ENCODE data around the gene STXBP6. TPM values are rescaled to one million over a fixed set of nuclear protein-coding genes. Genes with fewer than 3 reads are reported as not detected.

Gene STXBP6
- total and polyA plus RNA-seq, 2 of the 13 experiments (the other 11 are each of a cell fraction or from before 2014, with no cell fraction given) = 35.3 to 42.8 TPM

- TF ChIP-seq ZNF142 (CRISPR knock-in tag; IDR thresholded peaks at IDR 0.05) (no peak), KAT8 (CRISPR knock-in tag; IDR thresholded peaks at IDR 0.05) (no peak), CHCHD3 (CRISPR knock-in tag; IDR thresholded peaks at IDR 0.05) (no peak), CHD2 (IDR thresholded peaks at IDR 0.05; ENCODE audit: low read depth, low read length) (no peak), ZNF83 (CRISPR knock-in tag; IDR thresholded peaks at IDR 0.05; ENCODE audit: borderline replicate concordance) (no peak), SYNCRIP (IDR thresholded peaks at IDR 0.05; ENCODE audit: insufficient read depth, low read depth, low read length) (no peak), ARID3A (IDR thresholded peaks at IDR 0.05; ENCODE audit: low read depth, low read length) (no peak), MIXL1 (CRISPR knock-in tag; IDR thresholded peaks at IDR 0.05) (peak; percentile 77), MED13 (CRISPR knock-in tag; IDR thresholded peaks at IDR 0.05) (no peak), ZNF484 (CRISPR knock-in tag; IDR thresholded peaks at IDR 0.05; ENCODE audit: borderline replicate concordance, low read depth) (no peak), NAIF1 (CRISPR knock-in tag; IDR thresholded peaks at IDR 0.05; ENCODE audit: borderline replicate concordance) (no peak), ZNF747 (CRISPR knock-in tag; IDR thresholded peaks at IDR 0.05; ENCODE audit: borderline replicate concordance) (no peak), RFX1 (IDR thresholded peaks at IDR 0.05) (no peak), ZNF331 (CRISPR knock-in tag; IDR thresholded peaks at IDR 0.05) (peak; percentile 97), PAWR (CRISPR knock-in tag; IDR thresholded peaks at IDR 0.05; ENCODE audit: borderline replicate concordance) (no peak), ARNT2 (CRISPR knock-in tag; IDR thresholded peaks at IDR 0.05; ENCODE audit: low read depth) (peak; percentile 59; the same call in 1 of the 2 replicates), SOX6 (IDR thresholded peaks at IDR 0.05) (no peak), SOX6 (CRISPR knock-in tag; IDR thresholded peaks at IDR 0.05) (peak; percentile 95), HMG20A (CRISPR knock-in tag; IDR thresholded peaks at IDR 0.05; ENCODE audit: borderline replicate concordance) (peak; percentile 69)
- TF ChIP-seq, protein P1, sequence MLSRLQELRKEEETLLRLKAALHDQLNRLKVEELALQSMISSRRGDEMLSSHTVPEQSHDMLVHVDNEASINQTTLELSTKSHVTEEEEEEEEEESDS (CRISPR knock-in tag; IDR thresholded peaks at IDR 0.05; ENCODE audit: borderline replicate concordance) = no peak
- TF ChIP-seq, protein P2, sequence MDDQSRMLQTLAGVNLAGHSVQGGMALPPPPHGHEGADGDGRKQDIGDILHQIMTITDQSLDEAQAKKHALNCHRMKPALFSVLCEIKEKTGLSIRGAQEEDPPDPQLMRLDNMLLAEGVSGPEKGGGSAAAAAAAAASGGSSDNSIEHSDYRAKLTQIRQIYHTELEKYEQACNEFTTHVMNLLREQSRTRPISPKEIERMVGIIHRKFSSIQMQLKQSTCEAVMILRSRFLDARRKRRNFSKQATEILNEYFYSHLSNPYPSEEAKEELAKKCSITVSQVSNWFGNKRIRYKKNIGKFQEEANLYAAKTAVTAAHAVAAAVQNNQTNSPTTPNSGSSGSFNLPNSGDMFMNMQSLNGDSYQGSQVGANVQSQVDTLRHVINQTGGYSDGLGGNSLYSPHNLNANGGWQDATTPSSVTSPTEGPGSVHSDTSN (CRISPR knock-in tag; IDR thresholded peaks at IDR 0.05; ENCODE audit: borderline replicate concordance) = no peak
Measured at GRCh38 chr14:24885410-24885913, 164.5 kb downstream of the STXBP6 start (continued).

Data from HepG2 (cell line).